ENCODE measurements around the gene ABHD12. TPM values are rescaled to one million over a fixed set of nuclear protein-coding genes. Genes with fewer than 3 reads are reported as not detected.

The ABHD12 gene
- total RNA-seq, 1 donor from 2014 or later, result 42.9 TPM

GRCh38 chr20:25293910-25294458, 96.7 kb downstream of the ABHD12 start:
- no peak for DNase-seq (ENCODE audit: extremely low spot score, unreplicated experiment)
- peaks cover 38% of the 10 kb centered on the region for H3K4me1 Mint-ChIP-seq (ENCODE audit: unreplicated experiment)
- no peaks in the 10 kb centered on the region for H3K27me3 Mint-ChIP-seq (ENCODE audit: unreplicated experiment)
- peaks cover 26% of the 10 kb centered on the region for H3K36me3 Mint-ChIP-seq (ENCODE audit: unreplicated experiment)
- H3K4me3 Mint-ChIP-seq (ENCODE audit: unreplicated experiment), result no peak overlapping the region
- H3K9me3 Mint-ChIP-seq (ENCODE audit: unreplicated experiment), result no peaks in the 10 kb centered on the region
- H3K27ac Mint-ChIP-seq (ENCODE audit: unreplicated experiment), result peak overlapping the region; percentile 14
- no peak for TF ChIP-seq CTCF (IDR thresholded peaks at IDR 0.05)

GRCh38 chr20:25293507-25293906, 97.1 kb downstream of the ABHD12 start:
- Mint-ChIP-seq H3K9me3 (ENCODE audit: unreplicated experiment) (no peaks in the 10 kb centered on the region), H3K4me3 (ENCODE audit: unreplicated experiment) (no peak overlapping the region), H3K27ac (ENCODE audit: unreplicated experiment) (peak overlapping the region; percentile 14), H3K36me3 (ENCODE audit: unreplicated experiment) (peaks cover 28% of the 10 kb centered on the region), H3K4me1 (ENCODE audit: unreplicated experiment) (peaks cover 38% of the 10 kb centered on the region), H3K27me3 (ENCODE audit: unreplicated experiment) (no peaks in the 10 kb centered on the region)
- no peak for TF ChIP-seq CTCF (IDR thresholded peaks at IDR 0.05)
- no peak for DNase-seq (ENCODE audit: extremely low spot score, unreplicated experiment)

GRCh38 chr20:25292176-25292891, 98.3 kb downstream of the ABHD12 start:
- Mint-ChIP-seq H3K27ac (ENCODE audit: unreplicated experiment) (no peak overlapping the region), H3K4me1 (ENCODE audit: unreplicated experiment) (peaks cover 31% of the 10 kb centered on the region), H3K9me3 (ENCODE audit: unreplicated experiment) (no peaks in the 10 kb centered on the region), H3K4me3 (ENCODE audit: unreplicated experiment) (no peak overlapping the region), H3K27me3 (ENCODE audit: unreplicated experiment) (no peaks in the 10 kb centered on the region), H3K36me3 (ENCODE audit: unreplicated experiment) (peaks cover 27% of the 10 kb centered on the region)
- TF ChIP-seq CTCF (IDR thresholded peaks at IDR 0.05), result no peak
- no peak for DNase-seq (ENCODE audit: extremely low spot score, unreplicated experiment)

GRCh38 chr20:25291432-25292133, 99.1 kb downstream of the ABHD12 start:
- Mint-ChIP-seq H3K36me3 (ENCODE audit: unreplicated experiment) (peaks cover 34% of the 10 kb centered on the region), H3K4me1 (ENCODE audit: unreplicated experiment) (peaks cover 24% of the 10 kb centered on the region), H3K27me3 (ENCODE audit: unreplicated experiment) (no peaks in the 10 kb centered on the region), H3K4me3 (ENCODE audit: unreplicated experiment) (no peak overlapping the region), H3K9me3 (ENCODE audit: unreplicated experiment) (no peaks in the 10 kb centered on the region), H3K27ac (ENCODE audit: unreplicated experiment) (peak overlapping the region; percentile 28)
- TF ChIP-seq CTCF (IDR thresholded peaks at IDR 0.05), result no peak
- no peak for DNase-seq (ENCODE audit: extremely low spot score, unreplicated experiment)
